ENCODE data around the gene TSKS.
A peak's percentile ranks its signal among the peaks of the same experiment; 100 is the strongest.

The TSKS gene

DNA sequence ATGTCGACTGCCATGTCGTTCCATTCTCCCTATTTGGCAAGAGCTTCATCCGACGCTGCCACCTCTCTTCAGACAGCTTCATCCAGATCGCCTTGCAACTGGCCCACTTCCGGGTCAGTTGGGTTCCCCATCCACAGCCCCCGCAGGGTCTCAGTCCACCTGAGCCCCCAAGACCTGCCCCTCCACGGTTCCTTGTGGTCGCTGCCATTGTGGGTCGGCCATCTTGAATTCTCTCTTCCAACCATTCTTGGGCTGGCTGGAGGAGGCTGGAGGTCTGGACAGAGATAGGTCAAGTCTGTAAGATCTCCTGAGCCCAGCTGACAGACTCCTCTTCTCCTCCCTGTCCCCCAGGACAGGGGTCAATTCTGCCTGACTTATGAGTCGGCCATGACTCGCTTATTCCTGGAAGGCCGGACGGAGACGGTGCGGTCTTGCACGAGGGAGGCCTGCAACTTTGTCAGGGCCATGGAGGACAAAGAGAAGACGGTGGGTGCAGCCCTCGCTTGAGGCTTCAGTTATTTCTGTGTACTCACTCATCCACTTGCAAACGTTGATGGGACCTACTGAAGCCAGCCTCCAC lies 52.6 kb downstream of the TSKS start:
- DNase-seq = no peak

GRCh38 chr19:49705919-49706318 lies 57.2 kb downstream of the TSKS start:
- no peak for DNase-seq

DNA sequence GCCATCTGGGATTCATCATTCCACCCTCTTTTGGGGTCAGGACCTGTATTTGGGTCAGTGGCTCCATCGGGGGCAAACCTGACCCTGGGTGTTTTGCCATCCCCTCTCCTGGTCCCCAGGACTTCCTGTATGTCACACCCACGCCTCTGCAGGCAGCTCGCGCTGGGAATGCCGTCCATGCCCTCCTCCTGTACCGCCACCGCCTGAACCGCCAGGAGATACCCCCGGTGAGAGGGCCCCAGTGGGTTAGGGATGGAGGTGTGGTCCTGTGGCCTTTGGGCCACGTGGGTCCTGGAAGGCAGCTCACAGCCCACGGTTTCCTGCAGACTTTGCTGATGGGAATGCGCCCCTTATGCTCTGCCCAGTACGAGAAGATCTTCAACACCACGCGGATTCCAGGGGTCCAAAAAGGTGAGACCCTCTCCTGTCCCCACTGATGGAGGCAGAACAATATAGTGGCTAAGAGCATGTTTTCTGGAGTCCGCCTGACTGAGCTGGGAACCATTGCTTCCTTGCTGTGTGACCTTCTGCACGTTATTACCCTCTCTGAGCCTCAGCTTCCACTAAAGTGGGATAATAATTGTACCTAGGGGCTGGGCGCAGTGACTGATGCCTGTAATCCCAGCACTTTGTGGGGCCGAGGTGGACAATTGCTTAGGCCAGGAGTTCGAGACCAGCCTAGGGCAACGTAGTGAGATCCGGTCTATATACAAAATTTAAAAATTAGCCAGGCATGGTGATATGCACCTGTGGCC lies 58.0 kb downstream of the TSKS start:
- no peak for DNase-seq

GRCh38 chr19:49701271-49701786 lies 61.8 kb downstream of the TSKS start:
- no peak for DNase-seq

DNA sequence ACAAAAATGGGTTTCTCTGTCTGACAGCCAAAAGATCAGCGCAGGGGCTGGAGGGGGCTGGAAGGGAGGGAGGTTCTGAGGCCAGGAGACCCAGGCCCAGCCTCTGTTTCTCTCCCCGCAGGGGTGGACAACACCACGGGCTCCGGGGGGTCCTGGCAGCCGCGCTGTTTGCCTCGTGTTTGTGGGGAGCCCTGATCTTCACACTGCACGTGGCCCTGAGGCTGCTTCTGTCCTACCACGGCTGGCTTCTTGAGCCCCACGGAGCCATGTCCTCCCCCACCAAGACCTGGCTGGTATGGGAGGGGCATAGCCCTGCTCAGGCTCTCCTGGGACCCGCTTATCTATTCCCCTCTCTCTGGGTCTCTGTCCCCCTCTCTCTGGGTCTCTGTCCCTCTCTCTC lies 62.5 kb downstream of the TSKS start:
- no peak for DNase-seq

GRCh38 chr19:49699364-49699763 lies 63.7 kb downstream of the TSKS start:
- no peak for DNase-seq

DNA sequence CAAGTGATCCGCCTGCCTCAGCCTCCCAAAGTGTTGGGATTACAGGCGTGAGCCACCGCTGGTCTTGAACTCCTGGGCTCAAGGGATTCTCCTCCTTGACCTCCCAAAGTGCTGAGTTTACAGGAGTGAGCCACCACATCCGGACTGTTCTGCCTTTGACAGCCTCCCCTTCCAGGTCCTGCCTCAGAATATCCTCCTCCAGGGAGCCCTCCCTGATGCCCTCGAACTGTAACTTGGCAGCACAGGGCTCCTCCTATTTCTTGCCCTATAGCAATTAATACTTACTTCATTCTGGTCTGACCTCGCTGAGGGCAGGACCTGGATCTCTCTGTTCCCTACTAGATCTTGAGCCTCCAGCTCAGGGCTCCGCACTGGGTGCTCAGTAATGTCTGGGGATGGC lies 66.2 kb downstream of the TSKS start:
- DNase-seq = no peak

DNA sequence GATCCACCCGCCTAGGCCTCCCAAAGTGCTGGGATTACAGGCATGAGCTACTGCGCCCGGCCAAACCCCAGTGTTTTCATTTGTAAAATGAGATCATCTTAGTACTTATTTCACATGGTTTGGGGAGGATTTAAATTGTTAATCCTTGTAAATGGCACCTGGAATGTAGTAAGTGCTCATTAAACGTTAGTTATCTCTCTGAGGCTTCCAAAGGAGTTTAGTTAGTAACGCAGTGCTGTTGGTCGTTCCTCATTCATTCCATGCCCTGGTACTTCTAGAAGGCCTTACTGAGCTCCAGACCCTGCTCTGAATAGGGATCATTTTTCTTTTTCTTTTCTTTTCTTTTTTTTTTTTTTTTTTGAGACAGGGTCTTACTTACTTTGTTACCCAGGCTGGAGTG lies 67.0 kb downstream of the TSKS start:
- no peak for DNase-seq

DNA sequence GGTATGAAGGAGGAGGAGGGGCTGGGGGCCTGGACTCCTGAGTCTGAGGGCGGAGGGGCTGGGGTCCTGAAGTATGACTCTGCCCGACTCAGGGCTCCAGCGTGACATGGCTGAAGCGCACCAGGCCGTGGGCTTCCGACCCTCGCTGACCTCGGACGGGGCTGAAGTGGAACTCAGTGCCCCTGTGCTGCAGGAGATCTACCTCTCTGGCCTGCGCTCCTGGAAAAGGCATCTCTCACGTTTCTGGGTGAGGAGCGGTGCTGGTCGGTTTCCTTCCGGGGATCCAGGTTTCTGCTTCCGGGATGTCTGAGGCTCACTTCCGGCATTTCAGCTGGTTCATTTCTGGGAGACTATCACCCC lies 71.0 kb downstream of the TSKS start:
- peak in 1 of 2 experiments; percentile 52 for DNase-seq

DNA sequence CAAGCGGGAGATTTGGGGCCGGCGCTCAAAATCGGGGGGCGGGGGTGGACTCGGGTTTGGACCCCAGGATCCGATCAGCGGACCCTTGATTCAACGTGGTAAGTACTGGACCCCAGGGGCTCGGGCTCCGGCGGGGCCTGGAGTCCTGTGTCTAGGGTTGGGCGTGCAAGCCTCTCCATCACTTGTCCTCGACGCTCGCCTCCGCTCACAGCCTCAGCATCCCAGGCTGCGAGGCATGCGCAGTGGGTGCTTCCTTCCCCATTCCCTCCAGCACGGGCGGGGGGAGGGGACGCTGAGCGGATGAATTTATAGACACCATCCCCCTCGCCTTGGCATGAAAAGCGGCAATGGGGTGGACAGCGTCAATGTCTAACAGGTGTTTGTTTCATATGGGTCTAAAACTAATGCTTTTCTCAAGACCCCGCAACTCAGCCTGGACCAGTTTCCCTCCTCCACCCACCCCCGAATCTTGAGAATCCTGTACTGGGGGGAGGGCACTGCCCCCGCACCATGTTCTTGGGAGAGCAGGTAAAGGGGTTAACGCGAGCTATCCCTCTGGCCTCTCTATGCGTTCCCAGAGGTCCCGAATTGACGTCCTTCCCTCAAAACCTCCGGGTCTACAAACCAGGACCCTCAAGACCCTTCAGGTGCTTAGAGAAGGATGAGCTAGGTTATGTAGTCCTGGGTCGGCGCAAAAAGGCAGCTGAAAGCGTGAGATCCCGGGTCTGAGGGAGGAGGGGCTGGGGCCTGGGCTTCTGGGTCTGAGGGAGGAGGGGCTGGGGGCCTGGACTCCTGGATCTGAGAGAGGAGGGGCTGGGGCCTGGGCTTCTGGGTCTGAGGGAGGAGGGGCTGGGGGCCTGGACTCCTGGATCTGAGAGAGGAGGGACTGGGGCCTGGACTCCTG lies 71.6 kb downstream of the TSKS start:
- DNase-seq = peak; percentile 88 to 93

DNA sequence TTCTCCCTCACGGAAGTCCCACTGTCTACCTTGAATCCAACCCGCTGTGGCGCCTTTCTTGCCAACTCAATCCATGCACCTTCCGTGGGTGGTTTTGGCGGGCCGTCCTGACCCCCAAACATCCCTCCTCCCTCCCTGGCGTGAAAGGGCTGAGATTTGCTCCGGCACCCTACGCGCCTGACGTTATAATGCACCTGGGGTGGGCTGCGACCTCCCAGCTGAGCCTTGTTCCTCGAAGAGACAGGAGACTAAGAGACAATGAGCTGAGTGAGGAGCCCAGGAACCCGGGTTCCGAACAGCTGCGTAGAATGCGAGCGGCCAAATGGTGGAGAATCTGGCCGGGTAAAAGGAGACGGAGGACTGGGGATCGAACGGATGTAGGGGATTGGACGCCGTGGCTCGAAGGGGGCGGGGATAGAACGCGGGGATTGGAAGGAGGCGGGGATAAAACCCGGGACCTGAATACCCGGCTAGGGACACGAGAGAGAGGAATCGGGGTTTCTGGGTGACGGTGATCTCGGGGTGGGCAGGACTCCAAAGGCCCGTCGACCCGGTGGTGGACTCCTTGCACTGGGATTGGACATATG lies 72.4 kb downstream of the TSKS start, which contains the start of gene CPT1C:
Gene CPT1C (plus strand): TSS at position 461 of the 587 bp plus-strand sequence. CDS start 1,137 bp downstream, outside the sequence.
- peak; percentile 90 to 93 for DNase-seq

DNA sequence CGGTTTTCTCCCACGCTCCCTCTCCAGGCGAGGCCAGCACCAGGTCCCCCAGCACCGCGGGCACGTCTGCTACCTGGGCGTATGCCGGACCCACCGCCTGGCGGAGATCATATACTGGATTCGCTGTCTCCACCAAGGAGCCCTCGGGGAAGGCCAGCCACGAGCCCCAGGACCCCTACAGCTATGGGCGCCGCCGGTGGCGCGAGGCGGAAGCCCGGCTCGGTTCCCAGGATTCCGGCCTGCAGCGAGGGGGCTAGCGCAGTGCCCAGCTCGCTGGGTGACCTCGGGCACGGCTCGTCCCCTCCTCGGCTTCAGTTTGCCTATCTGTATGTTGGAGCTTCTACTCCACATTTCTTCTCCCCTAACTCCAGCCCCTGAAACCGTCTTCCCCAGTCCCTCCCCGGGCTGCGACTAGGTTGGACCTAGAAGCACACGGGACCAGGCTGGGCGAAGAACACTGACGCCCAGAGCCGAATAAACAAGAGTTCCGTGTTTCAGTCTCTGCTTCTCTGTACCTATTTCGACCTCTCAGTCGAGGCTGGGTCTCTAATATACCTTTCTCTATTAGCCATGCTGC lies 72.9 kb downstream of the TSKS start:
- DNase-seq = no peak

Data from SHP77 (cell line).